Stomach smooth muscle (tissue), 2 donors: ENCODE measurements around the gene EYS.

Experiments used
- H3K27ac ChIP-seq: one replicate; pipeline ENCODE4 v1.7.0; 2013; ENCODE audit warnings: mild to moderate bottlenecking, low read length, inconsistent platforms
- H3K27me3 ChIP-seq, 2 donors: one replicate each; pipeline ENCODE4 v1.7.0; 2013; ENCODE audit warnings: low read length in 2 of 2; ENCODE audit not compliant: insufficient read depth in 2 of 2, control insufficient read depth in 1 of 2
- H3K36me3 ChIP-seq, 2 donors: one replicate each; pipeline ENCODE4 v1.7.0; 2013; ENCODE audit warnings: low read length in 2 of 2; ENCODE audit not compliant: control insufficient read depth in 2 of 2, insufficient read depth in 2 of 2
- H3K4me1 ChIP-seq: one replicate; pipeline ENCODE4 v1.7.0; 2013; ENCODE audit warnings: low read length; ENCODE audit not compliant: control insufficient read depth, insufficient read depth
- H3K4me3 ChIP-seq, 2 donors: one replicate each; pipeline ENCODE4 v1.7.0; 2013; ENCODE audit warnings: low read length in 2 of 2
- H3K9ac ChIP-seq, 2 donors: one replicate each; pipeline ENCODE4 v1.7.0; 2013; ENCODE audit warnings: low read length in 2 of 2, mild to moderate bottlenecking in 1 of 2
- H3K9me3 ChIP-seq, 2 donors: one replicate each; pipeline ENCODE4 v1.7.0; 2013; ENCODE audit warnings: low read length in 2 of 2; ENCODE audit not compliant: control insufficient read depth in 2 of 2
- donor health status: healthy.
- donor health status: Pancreatic carcinoma.

Gene EYS

DNA sequence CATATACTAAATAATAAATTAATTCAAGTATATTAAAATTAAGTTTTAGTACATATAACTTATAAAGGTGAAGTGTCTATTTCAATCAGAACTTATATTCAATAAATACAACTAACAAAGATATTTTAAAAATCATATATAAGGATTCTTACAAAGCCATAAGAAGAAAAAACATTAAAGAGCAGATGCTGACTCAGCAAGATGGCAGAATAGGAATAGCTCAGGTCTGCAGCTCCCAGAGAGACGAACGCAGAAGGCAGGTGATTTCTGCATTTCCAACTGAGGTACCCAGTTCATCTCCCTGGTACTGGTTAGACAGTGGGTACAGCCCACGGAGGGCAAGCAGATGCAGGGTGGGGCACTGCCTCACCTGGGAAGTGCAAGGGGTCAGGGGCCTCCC is 811.1 kb downstream of the EYS start:
- no peaks in the 10 kb centered on the region for H3K9me3 ChIP-seq
- no peak overlapping the region for H3K9ac ChIP-seq
- no peaks in the 10 kb centered on the region for H3K27me3 ChIP-seq
- no peak overlapping the region for H3K4me3 ChIP-seq
- no peak overlapping the region for H3K27ac ChIP-seq
- no peaks in the 10 kb centered on the region for H3K4me1 ChIP-seq
- H3K36me3 ChIP-seq = no peaks in the 10 kb centered on the region

DNA sequence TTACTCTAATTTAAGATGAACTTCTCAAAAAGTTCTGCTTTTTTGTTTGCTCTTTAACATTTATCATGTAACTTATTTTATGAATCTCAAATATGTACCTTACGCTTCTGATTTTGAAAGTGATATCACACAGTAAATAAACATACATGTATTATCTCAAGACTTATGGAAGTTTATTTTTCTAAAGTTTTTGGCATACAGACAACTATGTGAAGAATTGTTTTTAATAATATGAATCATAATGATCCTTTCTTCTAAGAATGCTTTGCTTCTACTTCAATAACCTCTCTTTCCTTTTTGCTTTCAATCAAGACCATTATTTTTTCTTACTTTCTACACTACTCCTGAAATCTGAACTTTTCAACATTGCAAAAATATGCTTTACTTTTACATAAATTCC is 816.4 kb downstream of the EYS start:
- H3K9me3 ChIP-seq = no peaks in the 10 kb centered on the region
- H3K27me3 ChIP-seq = no peaks in the 10 kb centered on the region
- H3K4me3 ChIP-seq = no peak overlapping the region
- H3K9ac ChIP-seq = no peak overlapping the region
- no peaks in the 10 kb centered on the region for H3K4me1 ChIP-seq
- H3K36me3 ChIP-seq = no peaks in the 10 kb centered on the region
- no peak overlapping the region for H3K27ac ChIP-seq

DNA sequence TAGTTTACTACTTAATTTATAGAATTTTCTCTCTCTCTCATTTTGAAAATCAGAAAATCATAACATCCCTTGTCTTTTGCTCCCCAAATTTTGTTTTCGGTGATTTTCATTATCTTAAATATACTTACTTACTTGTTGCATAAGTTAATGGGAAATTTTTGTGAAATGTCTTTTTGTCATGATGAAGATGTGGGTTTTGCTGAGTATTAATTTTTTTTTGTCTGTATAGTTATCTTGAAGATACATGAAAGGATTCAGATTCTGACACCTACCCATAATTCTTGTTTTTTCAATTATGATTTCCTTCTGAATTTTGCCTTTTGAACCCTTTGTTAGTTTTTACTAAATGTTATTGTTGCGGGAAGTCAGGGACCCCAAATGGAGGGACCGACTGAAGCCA is 817.9 kb downstream of the EYS start:
- H3K4me3 ChIP-seq = no peak overlapping the region
- H3K27me3 ChIP-seq = no peaks in the 10 kb centered on the region
- H3K9ac ChIP-seq = no peak overlapping the region
- H3K27ac ChIP-seq = no peak overlapping the region
- H3K9me3 ChIP-seq = no peaks in the 10 kb centered on the region
- no peaks in the 10 kb centered on the region for H3K36me3 ChIP-seq
- no peaks in the 10 kb centered on the region for H3K4me1 ChIP-seq

- H3K4me1 ChIP-seq = no peaks in the 10 kb centered on the region
- no peaks in the 10 kb centered on the region for H3K9me3 ChIP-seq
- no peak overlapping the region for H3K4me3 ChIP-seq
- no peak overlapping the region for H3K9ac ChIP-seq
- H3K27me3 ChIP-seq = no peaks in the 10 kb centered on the region
- no peak overlapping the region for H3K27ac ChIP-seq
- H3K36me3 ChIP-seq = no peaks in the 10 kb centered on the region
These were observed 832.2 kb downstream of the EYS start for GRCh38 chr6:64874776-64875175.

- Histone ChIP-seq H3K9ac (no peak overlapping the region), H3K9me3 (no peaks in the 10 kb centered on the region), H3K4me1 (no peaks in the 10 kb centered on the region), H3K27ac (no peak overlapping the region), H3K27me3 (no peaks in the 10 kb centered on the region), H3K36me3 (no peaks in the 10 kb centered on the region), H3K4me3 (no peak overlapping the region)
These were observed 834.4 kb downstream of the EYS start for GRCh38 chr6:64872633-64873032.

GRCh38 chr6:64861039-64861651 is 845.9 kb downstream of the EYS start:
- Histone ChIP-seq H3K36me3 (no peaks in the 10 kb centered on the region), H3K27me3 (no peaks in the 10 kb centered on the region), H3K4me3 (no peak overlapping the region), H3K9me3 (no peaks in the 10 kb centered on the region), H3K9ac (no peak overlapping the region), H3K4me1 (no peaks in the 10 kb centered on the region), H3K27ac (no peak overlapping the region)

GRCh38 chr6:64860203-64860602 is 846.8 kb downstream of the EYS start:
- Histone ChIP-seq H3K27ac (no peak overlapping the region), H3K9me3 (no peaks in the 10 kb centered on the region), H3K4me3 (no peak overlapping the region), H3K36me3 (no peaks in the 10 kb centered on the region), H3K4me1 (no peaks in the 10 kb centered on the region), H3K27me3 (no peaks in the 10 kb centered on the region), H3K9ac (no peak overlapping the region)

GRCh38 chr6:64850121-64850520 is 856.9 kb downstream of the EYS start:
- Histone ChIP-seq H3K27me3 (no peaks in the 10 kb centered on the region), H3K4me1 (no peaks in the 10 kb centered on the region), H3K9ac (no peak overlapping the region), H3K36me3 (no peaks in the 10 kb centered on the region), H3K4me3 (no peak overlapping the region), H3K9me3 (no peaks in the 10 kb centered on the region), H3K27ac (no peak overlapping the region)

GRCh38 chr6:64848467-64848866 is 858.6 kb downstream of the EYS start:
- H3K36me3 ChIP-seq = no peaks in the 10 kb centered on the region
- H3K9ac ChIP-seq = no peak overlapping the region
- no peak overlapping the region for H3K4me3 ChIP-seq
- no peaks in the 10 kb centered on the region for H3K27me3 ChIP-seq
- no peaks in the 10 kb centered on the region for H3K4me1 ChIP-seq
- H3K27ac ChIP-seq = no peak overlapping the region
- no peaks in the 10 kb centered on the region for H3K9me3 ChIP-seq

DNA sequence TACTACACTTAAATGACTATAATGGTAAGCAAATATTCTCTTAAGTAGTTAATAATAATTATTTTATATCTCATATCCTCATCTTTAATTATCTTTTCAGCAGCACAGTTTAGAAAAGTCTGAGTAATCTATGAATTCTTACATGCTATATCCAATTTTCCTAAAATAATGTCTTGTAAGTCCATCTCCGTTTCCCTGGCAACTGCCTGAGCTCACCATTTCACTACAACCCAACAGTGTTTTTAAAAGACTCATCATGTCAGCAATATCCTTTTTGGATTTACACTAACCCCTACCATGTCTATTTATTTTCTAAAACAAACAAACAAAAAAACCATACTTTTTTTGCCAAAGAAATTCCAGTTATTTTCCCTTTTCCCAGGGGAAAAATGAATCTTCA is 859.6 kb downstream of the EYS start:
- Histone ChIP-seq H3K36me3 (no peaks in the 10 kb centered on the region), H3K27me3 (no peaks in the 10 kb centered on the region), H3K4me3 (no peak overlapping the region), H3K9ac (no peak overlapping the region), H3K9me3 (no peaks in the 10 kb centered on the region), H3K4me1 (no peaks in the 10 kb centered on the region), H3K27ac (no peak overlapping the region)

DNA sequence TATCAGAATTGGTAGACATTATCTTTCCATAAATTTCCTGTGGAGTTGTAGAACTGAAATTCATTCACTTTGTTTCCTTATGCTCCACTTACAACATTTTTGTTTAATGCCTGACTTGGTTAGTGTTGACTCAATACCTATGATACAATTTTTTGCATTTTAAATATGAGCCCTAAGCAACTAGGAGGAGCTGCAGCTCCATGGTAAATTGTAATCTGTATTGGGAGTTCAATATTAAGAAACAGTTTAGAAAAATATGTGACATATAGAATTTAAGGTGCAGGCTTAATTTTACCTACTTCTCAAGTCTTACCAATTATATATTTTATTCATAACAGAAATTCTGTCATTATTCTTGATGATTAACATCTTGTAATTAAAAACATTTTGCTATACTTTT is 868.3 kb downstream of the EYS start:
- H3K36me3 ChIP-seq = no peaks in the 10 kb centered on the region
- no peaks in the 10 kb centered on the region for H3K27me3 ChIP-seq
- no peaks in the 10 kb centered on the region for H3K4me1 ChIP-seq
- no peaks in the 10 kb centered on the region for H3K9me3 ChIP-seq
- H3K4me3 ChIP-seq = no peak overlapping the region
- H3K9ac ChIP-seq = no peak overlapping the region
- H3K27ac ChIP-seq = no peak overlapping the region
